GM23338 (cell line): ENCODE results near the gene CEP170B.

Source experiments
- CREB1 ChIP-seq: fragments of 250-450 bp; sonication (Bioruptor Pico); IDR thresholded peaks from 2 replicates; pipeline ENCODE4 v1.5.0; 2020; ENCODE audit warnings: low read depth, mild to moderate bottlenecking, moderate library complexity
- CTCF ChIP-seq, 2 experiments: fragments of 200-600 bp in 1 of 2; sonication (generic) in 1 of 2; conservative IDR thresholded peaks; 2 replicates each; pipeline versions ENCODE4 v1.5.1 to v1.6.1; 2016 to 2017; ENCODE audit warnings: antibody characterized with exemption in 2 of 2, low read depth in 2 of 2, mild to moderate bottlenecking in 2 of 2, moderate library complexity in 1 of 2
- EZH2 ChIP-seq: fragments of 200-600 bp; sonication (generic); IDR thresholded peaks from one replicate; pipeline ENCODE4 v1.8.0; 2017; ENCODE audit warnings: antibody characterized with exemption, mild to moderate bottlenecking, low read depth; ENCODE audit not compliant: unreplicated experiment
- EZH2phosphoT487 ChIP-seq: fragments of 200-600 bp; sonication (generic); IDR thresholded peaks from one replicate; pipeline ENCODE4 v1.8.1; 2018; ENCODE audit warnings: antibody characterized with exemption; ENCODE audit not compliant: unreplicated experiment
- NANOG ChIP-seq: IDR thresholded peaks from 2 replicates; pipeline ENCODE4 v1.6.1; 2016; ENCODE audit warnings: antibody characterized with exemption, borderline replicate concordance
- POLR2AphosphoS5 ChIP-seq: IDR thresholded peaks from 2 replicates; pipeline ENCODE4 v1.6.1; 2016; ENCODE audit warnings: antibody characterized with exemption, low read depth
- ZNF114 ChIP-seq: fragments of 250-450 bp; sonication (Bioruptor Pico); IDR thresholded peaks from 2 replicates; pipeline ENCODE4 v1.5.0; 2020; ENCODE audit warnings: mild to moderate bottlenecking, moderate library complexity
- ZNF331 ChIP-seq: fragments of 250-450 bp; sonication (Bioruptor Pico); IDR thresholded peaks from 2 replicates; pipeline ENCODE4 v1.5.0; 2020; ENCODE audit warnings: low read depth, mild to moderate bottlenecking, moderate library complexity
- TF ChIP-seq, protein P1 (sequence below): IDR thresholded peaks from one replicate; pipeline ENCODE4 v1.6.1; 2018; ENCODE audit warnings: antibody characterized with exemption; ENCODE audit not compliant: unreplicated experiment

GRCh38 chr14:104892531-104893434 lies 27.7 kb downstream of the CEP170B start:
- TF ChIP-seq CTCF (conservative IDR thresholded peaks at IDR 0.05; ENCODE audit: low read depth in 2 of 2) (0 out of 4 replicates have a peak, but pooled peaks of 1 of the 2 experiments have one; percentile 9), EZH2 (no peak), POLR2AphosphoS5 (no peak), ZNF114 (CRISPR knock-in tag) (no peak), CREB1 (no peak), EZH2phosphoT487 (no peak), NANOG (no peak), ZNF331 (CRISPR knock-in tag) (no peak)
- TF ChIP-seq, protein P1, sequence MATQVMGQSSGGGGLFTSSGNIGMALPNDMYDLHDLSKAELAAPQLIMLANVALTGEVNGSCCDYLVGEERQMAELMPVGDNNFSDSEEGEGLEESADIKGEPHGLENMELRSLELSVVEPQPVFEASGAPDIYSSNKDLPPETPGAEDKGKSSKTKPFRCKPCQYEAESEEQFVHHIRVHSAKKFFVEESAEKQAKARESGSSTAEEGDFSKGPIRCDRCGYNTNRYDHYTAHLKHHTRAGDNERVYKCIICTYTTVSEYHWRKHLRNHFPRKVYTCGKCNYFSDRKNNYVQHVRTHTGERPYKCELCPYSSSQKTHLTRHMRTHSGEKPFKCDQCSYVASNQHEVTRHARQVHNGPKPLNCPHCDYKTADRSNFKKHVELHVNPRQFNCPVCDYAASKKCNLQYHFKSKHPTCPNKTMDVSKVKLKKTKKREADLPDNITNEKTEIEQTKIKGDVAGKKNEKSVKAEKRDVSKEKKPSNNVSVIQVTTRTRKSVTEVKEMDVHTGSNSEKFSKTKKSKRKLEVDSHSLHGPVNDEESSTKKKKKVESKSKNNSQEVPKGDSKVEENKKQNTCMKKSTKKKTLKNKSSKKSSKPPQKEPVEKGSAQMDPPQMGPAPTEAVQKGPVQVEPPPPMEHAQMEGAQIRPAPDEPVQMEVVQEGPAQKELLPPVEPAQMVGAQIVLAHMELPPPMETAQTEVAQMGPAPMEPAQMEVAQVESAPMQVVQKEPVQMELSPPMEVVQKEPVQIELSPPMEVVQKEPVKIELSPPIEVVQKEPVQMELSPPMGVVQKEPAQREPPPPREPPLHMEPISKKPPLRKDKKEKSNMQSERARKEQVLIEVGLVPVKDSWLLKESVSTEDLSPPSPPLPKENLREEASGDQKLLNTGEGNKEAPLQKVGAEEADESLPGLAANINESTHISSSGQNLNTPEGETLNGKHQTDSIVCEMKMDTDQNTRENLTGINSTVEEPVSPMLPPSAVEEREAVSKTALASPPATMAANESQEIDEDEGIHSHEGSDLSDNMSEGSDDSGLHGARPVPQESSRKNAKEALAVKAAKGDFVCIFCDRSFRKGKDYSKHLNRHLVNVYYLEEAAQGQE: no peak
